Measurements from ENCODE around the gene S100A7. TPM values are rescaled to one million over a fixed set of nuclear protein-coding genes. Genes with fewer than 3 reads are reported as not detected.

S100A7 gene
- total and polyA plus RNA-seq, 2 of the 8 experiments (the other 6 are each of a cell fraction or from before 2014, with no cell fraction given): not detected

GRCh38 chr1:153431002-153431401, 29.4 kb downstream of the S100A7 start (continued):
- no peak for TF ChIP-seq CBX5 (IDR thresholded peaks at IDR 0.05; ENCODE audit: low read depth, low read length)
- TF ChIP-seq KDM5A (IDR thresholded peaks at IDR 0.05; ENCODE audit: low read length): no peak
- TF ChIP-seq CREB1 (IDR thresholded peaks at IDR 0.05): no peak
- no peak for TF ChIP-seq BRCA1 (IDR thresholded peaks at IDR 0.05; ENCODE audit: low read depth, low read length)
- TF ChIP-seq SIRT6 (IDR thresholded peaks at IDR 0.05; ENCODE audit: low read length): no peak
- TF ChIP-seq, protein P1, sequence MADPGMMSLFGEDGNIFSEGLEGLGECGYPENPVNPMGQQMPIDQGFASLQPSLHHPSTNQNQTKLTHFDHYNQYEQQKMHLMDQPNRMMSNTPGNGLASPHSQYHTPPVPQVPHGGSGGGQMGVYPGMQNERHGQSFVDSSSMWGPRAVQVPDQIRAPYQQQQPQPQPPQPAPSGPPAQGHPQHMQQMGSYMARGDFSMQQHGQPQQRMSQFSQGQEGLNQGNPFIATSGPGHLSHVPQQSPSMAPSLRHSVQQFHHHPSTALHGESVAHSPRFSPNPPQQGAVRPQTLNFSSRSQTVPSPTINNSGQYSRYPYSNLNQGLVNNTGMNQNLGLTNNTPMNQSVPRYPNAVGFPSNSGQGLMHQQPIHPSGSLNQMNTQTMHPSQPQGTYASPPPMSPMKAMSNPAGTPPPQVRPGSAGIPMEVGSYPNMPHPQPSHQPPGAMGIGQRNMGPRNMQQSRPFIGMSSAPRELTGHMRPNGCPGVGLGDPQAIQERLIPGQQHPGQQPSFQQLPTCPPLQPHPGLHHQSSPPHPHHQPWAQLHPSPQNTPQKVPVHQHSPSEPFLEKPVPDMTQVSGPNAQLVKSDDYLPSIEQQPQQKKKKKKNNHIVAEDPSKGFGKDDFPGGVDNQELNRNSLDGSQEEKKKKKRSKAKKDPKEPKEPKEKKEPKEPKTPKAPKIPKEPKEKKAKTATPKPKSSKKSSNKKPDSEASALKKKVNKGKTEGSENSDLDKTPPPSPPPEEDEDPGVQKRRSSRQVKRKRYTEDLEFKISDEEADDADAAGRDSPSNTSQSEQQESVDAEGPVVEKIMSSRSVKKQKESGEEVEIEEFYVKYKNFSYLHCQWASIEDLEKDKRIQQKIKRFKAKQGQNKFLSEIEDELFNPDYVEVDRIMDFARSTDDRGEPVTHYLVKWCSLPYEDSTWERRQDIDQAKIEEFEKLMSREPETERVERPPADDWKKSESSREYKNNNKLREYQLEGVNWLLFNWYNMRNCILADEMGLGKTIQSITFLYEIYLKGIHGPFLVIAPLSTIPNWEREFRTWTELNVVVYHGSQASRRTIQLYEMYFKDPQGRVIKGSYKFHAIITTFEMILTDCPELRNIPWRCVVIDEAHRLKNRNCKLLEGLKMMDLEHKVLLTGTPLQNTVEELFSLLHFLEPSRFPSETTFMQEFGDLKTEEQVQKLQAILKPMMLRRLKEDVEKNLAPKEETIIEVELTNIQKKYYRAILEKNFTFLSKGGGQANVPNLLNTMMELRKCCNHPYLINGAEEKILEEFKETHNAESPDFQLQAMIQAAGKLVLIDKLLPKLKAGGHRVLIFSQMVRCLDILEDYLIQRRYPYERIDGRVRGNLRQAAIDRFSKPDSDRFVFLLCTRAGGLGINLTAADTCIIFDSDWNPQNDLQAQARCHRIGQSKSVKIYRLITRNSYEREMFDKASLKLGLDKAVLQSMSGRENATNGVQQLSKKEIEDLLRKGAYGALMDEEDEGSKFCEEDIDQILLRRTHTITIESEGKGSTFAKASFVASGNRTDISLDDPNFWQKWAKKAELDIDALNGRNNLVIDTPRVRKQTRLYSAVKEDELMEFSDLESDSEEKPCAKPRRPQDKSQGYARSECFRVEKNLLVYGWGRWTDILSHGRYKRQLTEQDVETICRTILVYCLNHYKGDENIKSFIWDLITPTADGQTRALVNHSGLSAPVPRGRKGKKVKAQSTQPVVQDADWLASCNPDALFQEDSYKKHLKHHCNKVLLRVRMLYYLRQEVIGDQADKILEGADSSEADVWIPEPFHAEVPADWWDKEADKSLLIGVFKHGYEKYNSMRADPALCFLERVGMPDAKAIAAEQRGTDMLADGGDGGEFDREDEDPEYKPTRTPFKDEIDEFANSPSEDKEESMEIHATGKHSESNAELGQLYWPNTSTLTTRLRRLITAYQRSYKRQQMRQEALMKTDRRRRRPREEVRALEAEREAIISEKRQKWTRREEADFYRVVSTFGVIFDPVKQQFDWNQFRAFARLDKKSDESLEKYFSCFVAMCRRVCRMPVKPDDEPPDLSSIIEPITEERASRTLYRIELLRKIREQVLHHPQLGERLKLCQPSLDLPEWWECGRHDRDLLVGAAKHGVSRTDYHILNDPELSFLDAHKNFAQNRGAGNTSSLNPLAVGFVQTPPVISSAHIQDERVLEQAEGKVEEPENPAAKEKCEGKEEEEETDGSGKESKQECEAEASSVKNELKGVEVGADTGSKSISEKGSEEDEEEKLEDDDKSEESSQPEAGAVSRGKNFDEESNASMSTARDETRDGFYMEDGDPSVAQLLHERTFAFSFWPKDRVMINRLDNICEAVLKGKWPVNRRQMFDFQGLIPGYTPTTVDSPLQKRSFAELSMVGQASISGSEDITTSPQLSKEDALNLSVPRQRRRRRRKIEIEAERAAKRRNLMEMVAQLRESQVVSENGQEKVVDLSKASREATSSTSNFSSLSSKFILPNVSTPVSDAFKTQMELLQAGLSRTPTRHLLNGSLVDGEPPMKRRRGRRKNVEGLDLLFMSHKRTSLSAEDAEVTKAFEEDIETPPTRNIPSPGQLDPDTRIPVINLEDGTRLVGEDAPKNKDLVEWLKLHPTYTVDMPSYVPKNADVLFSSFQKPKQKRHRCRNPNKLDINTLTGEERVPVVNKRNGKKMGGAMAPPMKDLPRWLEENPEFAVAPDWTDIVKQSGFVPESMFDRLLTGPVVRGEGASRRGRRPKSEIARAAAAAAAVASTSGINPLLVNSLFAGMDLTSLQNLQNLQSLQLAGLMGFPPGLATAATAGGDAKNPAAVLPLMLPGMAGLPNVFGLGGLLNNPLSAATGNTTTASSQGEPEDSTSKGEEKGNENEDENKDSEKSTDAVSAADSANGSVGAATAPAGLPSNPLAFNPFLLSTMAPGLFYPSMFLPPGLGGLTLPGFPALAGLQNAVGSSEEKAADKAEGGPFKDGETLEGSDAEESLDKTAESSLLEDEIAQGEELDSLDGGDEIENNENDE (IDR thresholded peaks at IDR 0.05; ENCODE audit: insufficient replicate concordance, low read length): no peak
- no peak for TF ChIP-seq RAD21 (IDR thresholded peaks at IDR 0.05 in 1 of 2, conservative IDR thresholded peaks at IDR 0.05 in 1 of 2; ENCODE audit: low read depth in 2 of 2, low read length in 2 of 2)
- no peak for TF ChIP-seq SP1 (IDR thresholded peaks at IDR 0.05; ENCODE audit: low read depth, low read length)
- TF ChIP-seq MAFK (IDR thresholded peaks at IDR 0.05; ENCODE audit: low read depth, low read length): no peak
- TF ChIP-seq RNF2 (IDR thresholded peaks at IDR 0.05; ENCODE audit: borderline replicate concordance, low read depth, low read length, missing control alignments, poor library complexity, severe bottlenecking): no peak
- TF ChIP-seq TCF12 (IDR thresholded peaks at IDR 0.05; ENCODE audit: low read depth, low read length): no peak

All from H1 (cell line).